Muscle layer of duodenum (tissue), 2 donors: Measurements from ENCODE around the gene SAMD9.

Experiments used
- H3K27ac ChIP-seq: one replicate; pipeline ENCODE4 v1.7.0; 2013; ENCODE audit warnings: mild to moderate bottlenecking, low read length
- H3K27me3 ChIP-seq: one replicate; pipeline ENCODE4 v1.7.0; 2013; ENCODE audit warnings: low read depth, mild to moderate bottlenecking, control low read depth, low read length
- H3K36me3 ChIP-seq, 2 donors: one replicate each; pipeline ENCODE4 v1.7.0; 2013; ENCODE audit warnings: low read length in 2 of 2, control low read depth in 1 of 2, mild to moderate bottlenecking in 1 of 2; ENCODE audit not compliant: insufficient read depth in 2 of 2, control insufficient read depth in 1 of 2
- H3K4me1 ChIP-seq, 2 donors: one replicate each; pipeline ENCODE4 v1.7.0; 2013; ENCODE audit warnings: low read length in 2 of 2, mild to moderate bottlenecking in 2 of 2, control low read depth in 1 of 2, moderate library complexity in 1 of 2; ENCODE audit not compliant: insufficient read depth in 2 of 2, control insufficient read depth in 1 of 2
- H3K4me3 ChIP-seq, 2 donors: one replicate each; pipeline ENCODE4 v1.7.0; 2013; ENCODE audit warnings: low read length in 2 of 2, low read depth in 1 of 2, mild to moderate bottlenecking in 1 of 2
- H3K9me3 ChIP-seq, 2 donors: one replicate each; pipeline ENCODE4 v1.7.0; 2013; ENCODE audit warnings: low read length in 2 of 2, control low read depth in 1 of 2, mild to moderate bottlenecking in 1 of 2; ENCODE audit not compliant: control insufficient read depth in 1 of 2
- donor health status: healthy.

Gene SAMD9

GRCh38 chr7:93055543-93056107 is 62.2 kb downstream of the SAMD9 start:
- no peaks in the 10 kb centered on the region for H3K36me3 ChIP-seq
- H3K27ac ChIP-seq = no peak overlapping the region
- H3K9me3 ChIP-seq = no peaks in the 10 kb centered on the region
- no peaks in the 10 kb centered on the region for H3K4me1 ChIP-seq
- no peaks in the 10 kb centered on the region for H3K27me3 ChIP-seq
- no peak overlapping the region for H3K4me3 ChIP-seq

- Histone ChIP-seq H3K27me3 (no peaks in the 10 kb centered on the region), H3K4me1 (no peaks in the 10 kb centered on the region), H3K9me3 (no peaks in the 10 kb centered on the region), H3K27ac (no peak overlapping the region), H3K4me3 (no peak overlapping the region), H3K36me3 (no peaks in the 10 kb centered on the region)
Measured at GRCh38 chr7:93054975-93055374, 62.8 kb downstream of the SAMD9 start.

- Histone ChIP-seq H3K9me3 (no peaks in the 10 kb centered on the region), H3K36me3 (no peaks in the 10 kb centered on the region), H3K4me3 (no peak overlapping the region), H3K4me1 (no peaks in the 10 kb centered on the region), H3K27me3 (no peaks in the 10 kb centered on the region), H3K27ac (no peak overlapping the region)
Measured at GRCh38 chr7:93053949-93054943, 63.5 kb downstream of the SAMD9 start.

GRCh38 chr7:93053209-93053948 is 64.4 kb downstream of the SAMD9 start:
- H3K27me3 ChIP-seq = no peaks in the 10 kb centered on the region
- H3K27ac ChIP-seq = no peak overlapping the region
- no peaks in the 10 kb centered on the region for H3K36me3 ChIP-seq
- H3K4me1 ChIP-seq = no peaks in the 10 kb centered on the region
- no peak overlapping the region for H3K4me3 ChIP-seq
- H3K9me3 ChIP-seq = no peaks in the 10 kb centered on the region

GRCh38 chr7:93051660-93052059 is 66.1 kb downstream of the SAMD9 start:
- H3K9me3 ChIP-seq = no peaks in the 10 kb centered on the region
- no peak overlapping the region for H3K4me3 ChIP-seq
- H3K4me1 ChIP-seq = no peaks in the 10 kb centered on the region
- H3K27me3 ChIP-seq = no peaks in the 10 kb centered on the region
- no peak overlapping the region for H3K27ac ChIP-seq
- H3K36me3 ChIP-seq = no peaks in the 10 kb centered on the region
